Measurements from ENCODE around the gene C21orf91. TPM values are rescaled to one million over a fixed set of nuclear protein-coding genes. Genes with fewer than 3 reads are reported as not detected.

C21orf91 gene
- total and polyA plus RNA-seq, 2 donors (not counting 1 experiment from before 2014, with no cell fraction given), result 6.7 to 32.3 TPM

- ATAC-seq (ENCODE audit: low read depth) (no peak), DNase-seq (no peak)
- Mint-ChIP-seq H3K27me3 (no peaks in the 10 kb centered on the region), H3K4me1 (peaks cover 42% of the 10 kb centered on the region), H3K9me3 (ENCODE audit: insufficient read depth) (no peaks in the 10 kb centered on the region), H3K4me3 (no peak overlapping the region), H3K27ac (no peak overlapping the region)
- Histone ChIP-seq H3K9me3 (ENCODE audit: control extremely low read depth in 1 of 3, control insufficient read depth in 2 of 3, insufficient read depth in 1 of 3, low read length in 2 of 3) (peaks cover 0 to 2% (median 1%) of the 10 kb centered on the region in 3 donors), H3K4me2 (replicated peaks; ENCODE audit: low read depth, low read length, poor library complexity, severe bottlenecking) (no peak overlapping the region), H3K4me1 (ENCODE audit: control insufficient read depth in 2 of 2, insufficient read depth in 2 of 2, low read length in 2 of 2) (peaks cover 10 to 12% of the 10 kb centered on the region in 2 donors), H2AFZ (ENCODE audit: insufficient read depth, low read depth, low read length, poor library complexity, severe bottlenecking) (no peak overlapping the region), H3K4me3 (ENCODE audit: control extremely low read depth in 1 of 5, extremely low read depth in 1 of 5, insufficient read depth in 1 of 5, low read depth in 2 of 5, low read length in 4 of 5) (no peak overlapping the region), H3K79me2 (ENCODE audit: control insufficient read depth, insufficient read depth, low read length) (peaks cover 34% of the 10 kb centered on the region), H3K27ac (ENCODE audit: low read length in 2 of 2) (peak overlapping the region in 1 of 2 donors; percentile 12), H3K9ac (ENCODE audit: low read length) (no peak overlapping the region), H3K36me3 (replicated peaks in 1 of 2; ENCODE audit: control extremely low read depth in 1 of 2, control insufficient read depth in 1 of 2, extremely low read depth in 1 of 2, insufficient read depth in 2 of 2, low read length in 1 of 2) (peaks cover 13 to 17% of the 10 kb centered on the region in 2 experiments), H3K27me3 (replicated peaks in 1 of 4; ENCODE audit: control extremely low read depth in 1 of 4, control insufficient read depth in 3 of 4, insufficient read depth in 4 of 4, low read length in 3 of 4) (no peaks in the 10 kb centered on the region), H4K20me1 (ENCODE audit: control insufficient read depth, insufficient read depth, low read length, poor library complexity, severe bottlenecking) (peaks cover 14% of the 10 kb centered on the region)
- WGBS (ENCODE audit: insufficient coverage), result 100% methylated on average over 2 of the region's 6 CpGs
- intact Hi-C loops (cut with micrococcal nuclease), result no loop called here
- ChIA-PET CTCF (interaction anchor here (1.3 to 1.6 kb wide), 2 partner anchors 16 to 19 kb away, joined by 3 read pairs; no protein-coding TSS in a partner anchor), POLR2A (no interaction called here)
- TF ChIP-seq EZH2 (IDR thresholded peaks at IDR 0.05; ENCODE audit: borderline replicate concordance, insufficient read depth, low read depth, low read length, poor library complexity, severe bottlenecking), result no peak
- no peak for TF ChIP-seq CTCF (IDR thresholded peaks at IDR 0.05)
Observed at GRCh38 chr21:17799414-17800164, 19.6 kb downstream of the C21orf91 start.

GRCh38 chr21:17798796-17799195, 20.4 kb downstream of the C21orf91 start:
- Histone ChIP-seq H3K79me2 (ENCODE audit: control insufficient read depth, insufficient read depth, low read length) (peaks cover 30% of the 10 kb centered on the region), H4K20me1 (ENCODE audit: control insufficient read depth, insufficient read depth, low read length, poor library complexity, severe bottlenecking) (peaks cover 7% of the 10 kb centered on the region), H2AFZ (ENCODE audit: insufficient read depth, low read depth, low read length, poor library complexity, severe bottlenecking) (no peak overlapping the region), H3K4me2 (replicated peaks; ENCODE audit: low read depth, low read length, poor library complexity, severe bottlenecking) (no peak overlapping the region), H3K9me3 (ENCODE audit: control extremely low read depth in 1 of 3, control insufficient read depth in 2 of 3, insufficient read depth in 1 of 3, low read length in 2 of 3) (peaks cover 0 to 2% (median 1%) of the 10 kb centered on the region in 3 donors), H3K4me3 (ENCODE audit: control extremely low read depth in 1 of 5, extremely low read depth in 1 of 5, insufficient read depth in 1 of 5, low read depth in 2 of 5, low read length in 4 of 5) (no peak overlapping the region), H3K27ac (ENCODE audit: low read length in 2 of 2) (no peak overlapping the region), H3K27me3 (replicated peaks in 1 of 4; ENCODE audit: control extremely low read depth in 1 of 4, control insufficient read depth in 3 of 4, insufficient read depth in 4 of 4, low read length in 3 of 4) (no peaks in the 10 kb centered on the region), H3K4me1 (ENCODE audit: control insufficient read depth in 2 of 2, insufficient read depth in 2 of 2, low read length in 2 of 2) (peaks cover 13 to 14% of the 10 kb centered on the region in 2 donors), H3K36me3 (replicated peaks in 1 of 2; ENCODE audit: control extremely low read depth in 1 of 2, control insufficient read depth in 1 of 2, extremely low read depth in 1 of 2, insufficient read depth in 2 of 2, low read length in 1 of 2) (peaks cover 10 to 18% of the 10 kb centered on the region in 2 experiments), H3K9ac (ENCODE audit: low read length) (no peak overlapping the region)
- Mint-ChIP-seq H3K27ac (no peak overlapping the region), H3K27me3 (no peaks in the 10 kb centered on the region), H3K4me1 (peaks cover 39% of the 10 kb centered on the region), H3K4me3 (no peak overlapping the region), H3K9me3 (ENCODE audit: insufficient read depth) (no peaks in the 10 kb centered on the region)
- no CpG with 5 or more reads among the region's 2 CpGs for WGBS (ENCODE audit: insufficient coverage)
- TF ChIP-seq EZH2 (IDR thresholded peaks at IDR 0.05; ENCODE audit: borderline replicate concordance, insufficient read depth, low read depth, low read length, poor library complexity, severe bottlenecking) (no peak), CTCF (IDR thresholded peaks at IDR 0.05) (no peak)
- ChIA-PET CTCF (interaction anchor here (1.3 to 1.6 kb wide), 2 partner anchors 15 to 19 kb away, joined by 3 read pairs; no protein-coding TSS in a partner anchor), POLR2A (no interaction called here)
- ATAC-seq (ENCODE audit: low read depth) (no peak), DNase-seq (no peak)
- intact Hi-C loops (cut with micrococcal nuclease), result no loop called here

All from B cell (primary cell).